ENCODE results near the gene CHFR.

GRCh38 chr12:132801741-132802140 is 85.7 kb downstream of the CHFR start:
- TF ChIP-seq CTCF (IDR thresholded peaks at IDR 0.05; ENCODE audit: low read length) (no peak), EZH2 (IDR thresholded peaks at IDR 0.05; ENCODE audit: borderline replicate concordance, low read length) (no peak)
